PC-3 (cell line): ENCODE results near the gene ENTHD1. TPM values are rescaled to one million over a fixed set of nuclear protein-coding genes. Genes with fewer than 3 reads are reported as not detected.
A peak's percentile ranks its signal among the peaks of the same experiment; 100 is the strongest.

ENCODE experiments used
- ATAC-seq: fragments of 200-7000 bp; cut with Tn5 transposase; 2 replicates; pipeline ENCODE4 v1.9.1; 2020; ENCODE audit warnings: mild to moderate bottlenecking, moderate library complexity
- Bru-seq: library from RNA; stranded (reverse); fragments of 400-500 nt; gene quantifications from one replicate; lab custom pipeline; 2021; lab: Mats Ljungman, UMichigan
- BruChase-seq, 2 experiments: library from RNA; stranded (reverse); fragments of 400-500 nt; gene quantifications; one replicate each; lab custom pipeline; 2021; lab: Mats Ljungman, UMichigan
- BruUV-seq: library from RNA; stranded (reverse); fragments of 400-500 nt; replicated peaks from 2 replicates; lab custom pipeline; 2021; lab: Mats Ljungman, UMichigan
- CTCF ChIA-PET: fragments of 300-600 bp; sonication (Branson Sonifier 250); formaldehyde crosslinking; loops from one replicate; lab custom pipeline; 2022; ENCODE audit warnings: antibody characterized with exemption; lab: Charles Lee
- POLR2A ChIA-PET: fragments of 300-600 bp; sonication (Branson Sonifier 250); formaldehyde crosslinking; loops from one replicate; lab custom pipeline; 2022; ENCODE audit warnings: antibody characterized with exemption; ENCODE audit not compliant: unreplicated experiment; lab: Charles Lee
- DNase-seq: peaks from one replicate; pipeline ENCODE4 v3.0.0-alpha.2; 2015
- H2AFZ ChIP-seq: fragments of 300-600 bp; sonication (generic); 2 replicates; pipeline ENCODE4 v1.6.0; 2016; ENCODE audit warnings: antibody characterized with exemption, low read length
- H3F3A ChIP-seq: fragments of 300-600 bp; sonication (generic); one replicate; pipeline ENCODE4 v1.6.0; 2017; ENCODE audit warnings: antibody characterized with exemption, low read length, control low read depth, mild to moderate bottlenecking; ENCODE audit not compliant: unreplicated experiment
- H3K27ac ChIP-seq: fragments of 300-600 bp; sonication (generic); 2 replicates; pipeline ENCODE4 v1.5.1; 2016; ENCODE audit warnings: mild to moderate bottlenecking, low read length
- H3K27me3 ChIP-seq: fragments of 300-600 bp; sonication (generic); 2 replicates; pipeline ENCODE4 v1.6.1; 2016; ENCODE audit warnings: low read length, mixed read lengths
- H3K36me3 ChIP-seq: fragments of 300-600 bp; sonication (generic); 2 replicates; pipeline ENCODE4 v1.6.1; 2016; ENCODE audit warnings: low read depth, mixed run types, low read length, mixed read lengths
- H3K4me1 ChIP-seq: fragments of 300-600 bp; sonication (generic); 2 replicates; pipeline ENCODE4 v1.5.1; 2016; ENCODE audit warnings: low read length; ENCODE audit not compliant: insufficient read depth
- H3K4me2 ChIP-seq: fragments of 300-600 bp; sonication (generic); 2 replicates; pipeline ENCODE4 v1.6.0; 2016; ENCODE audit warnings: low read length
- H3K4me3 ChIP-seq: fragments of 300-600 bp; sonication (generic); 2 replicates; pipeline ENCODE4 v1.5.1; 2016; ENCODE audit warnings: mild to moderate bottlenecking, low read length, mixed read lengths
- H3K79me2 ChIP-seq: fragments of 300-600 bp; sonication (generic); 2 replicates; pipeline ENCODE4 v1.6.1; 2017; ENCODE audit warnings: low read length, mixed read lengths
- H3K9ac ChIP-seq: fragments of 300-600 bp; sonication (generic); 2 replicates; pipeline ENCODE4 v1.6.0; 2016; ENCODE audit warnings: mild to moderate bottlenecking, low read length
- H3K9me2 ChIP-seq: fragments of 300-600 bp; sonication (generic); replicated peaks from 2 replicates; pipeline ENCODE4 v1.6.1; 2016; ENCODE audit warnings: mixed run types, low read length, mixed read lengths
- H3K9me3 ChIP-seq: fragments of 300-600 bp; sonication (generic); 2 replicates; pipeline ENCODE4 v1.6.1; 2016; ENCODE audit warnings: low read length, mixed read lengths
- H4K20me1 ChIP-seq: fragments of 300-600 bp; sonication (generic); 2 replicates; pipeline ENCODE4 v1.6.1; 2016; ENCODE audit warnings: low read length, mixed read lengths
- CTCF ChIP-seq: fragments of 300-600 bp; sonication (generic); conservative IDR thresholded peaks from 2 replicates; pipeline ENCODE4 v1.5.1; 2017; ENCODE audit warnings: antibody characterized with exemption, low read depth, mild to moderate bottlenecking, low read length
- EZH2 ChIP-seq: fragments of 300-600 bp; sonication (generic); IDR thresholded peaks from one replicate; pipeline ENCODE4 v1.6.1; 2017; ENCODE audit warnings: antibody characterized with exemption, mild to moderate bottlenecking, low read length; ENCODE audit not compliant: unreplicated experiment
- EZH2phosphoT487 ChIP-seq: fragments of 300-600 bp; sonication (generic); IDR thresholded peaks from 2 replicates; pipeline ENCODE4 v1.6.1; 2018; ENCODE audit warnings: mild to moderate bottlenecking, antibody characterized with exemption, low read length, borderline replicate concordance
- intact Hi-C: fragments of 100-400 bp; cut with micrococcal nuclease; formaldehyde crosslinking; loops from 2 replicates; pipeline ENCODE4 v1.9.0; 2023
- long read RNA-seq: library from polyadenylated mRNA; unstranded; transcript quantifications from one replicate; pipeline ENCODE4 v2.0.0, GENCODE V29; 2021; ENCODE audit not compliant: unreplicated experiment
- total RNA-seq: library from RNA; depleted of rRNA; stranded (reverse); fragments of >200 nt; gene quantifications from 2 replicates; pipeline ENCODE4 v1.2.3, GENCODE V29; 2014; rRNA removed

Gene ENTHD1
- total RNA-seq (not detected in 2 replicates), Bru-seq, nascent RNA (not detected), BruChase-seq, experiment 1, labeled RNA remaining after a 6-hour chase (percentile 2 among the genes with signal in this experiment), BruChase-seq, experiment 2, labeled RNA remaining after a 2-hour chase (percentile 1 among the genes with signal in this experiment)
- long read RNA-seq: 0 reads

GRCh38 chr22:39893526-39893925 is at the start of gene ENTHD1:
Gene ENTHD1 (minus strand): TSS chr22:39893760. CDS start chr22:39887748, 6,012 bp downstream.
- no peak within 1 kb of the TSS for H2AFZ ChIP-seq
- POLR2A ChIA-PET: no interaction called here
- no peaks in the 10 kb centered on the region for H3F3A ChIP-seq
- H3K27ac ChIP-seq: no peak within 1 kb of the TSS
- H3K27me3 ChIP-seq: peaks cover 29% of the 10 kb centered on the region
- no peaks in the 10 kb centered on the region for H4K20me1 ChIP-seq
- H3K9me2 ChIP-seq: no peaks in the 10 kb centered on the region
- H3K79me2 ChIP-seq: no peaks in the 10 kb centered on the region
- intact Hi-C loops: no loop called here
- no peaks in the 10 kb centered on the region for H3K4me1 ChIP-seq
- CTCF ChIA-PET: no interaction called here
- H3K9ac ChIP-seq: no peak within 1 kb of the TSS
- H3K9me3 ChIP-seq: no peaks in the 10 kb centered on the region
- H3K4me3 ChIP-seq: no peak within 1 kb of the TSS
- H3K4me2 ChIP-seq: no peak within 1 kb of the TSS
- DNase-seq (no peak), ATAC-seq (no peak)
- no peaks in the 10 kb centered on the region for H3K36me3 ChIP-seq
- BruUV-seq: no TSS peak
- TF ChIP-seq EZH2phosphoT487 (no peak), CTCF (no peak), EZH2 (no peak)

DNA sequence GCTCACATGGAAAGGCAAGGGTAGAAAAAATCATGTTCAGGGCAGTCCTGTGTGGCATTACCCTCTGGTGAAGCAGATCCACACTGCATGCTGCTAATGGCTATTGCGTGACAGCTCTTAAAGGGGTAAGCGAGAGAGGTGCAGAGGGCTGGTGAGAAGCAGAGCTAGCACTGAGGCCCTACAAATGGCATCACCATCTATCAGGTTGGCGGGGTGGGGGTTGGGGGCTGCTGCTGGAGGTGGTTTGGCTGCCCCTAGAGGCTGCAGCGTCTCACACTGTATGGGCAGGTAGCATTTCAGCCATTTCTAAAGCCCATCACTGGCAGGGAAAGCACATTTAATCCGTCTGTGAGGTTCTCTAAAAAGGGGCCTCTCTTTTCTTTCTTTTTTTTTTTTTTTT is 49.8 kb upstream of the ENTHD1 start:
- BruUV-seq: no TSS peak
- POLR2A ChIA-PET: no interaction called here
- H3K9me3 ChIP-seq: no peaks in the 10 kb centered on the region

More for the DNA sequence above, 49.8 kb upstream of the ENTHD1 start:
- H4K20me1 ChIP-seq: no peaks in the 10 kb centered on the region
- ATAC-seq (no peak), DNase-seq (peak; percentile 6)
- CTCF ChIA-PET: no interaction called here
- H2AFZ ChIP-seq: no peak overlapping the region
- no peaks in the 10 kb centered on the region for H3K9me2 ChIP-seq
- no peak overlapping the region for H3K27ac ChIP-seq
- H3K27me3 ChIP-seq: peaks cover 4% of the 10 kb centered on the region; the same call in 1 of the 2 replicates
- no peak overlapping the region for H3K4me3 ChIP-seq
- H3K9ac ChIP-seq: no peak overlapping the region
- intact Hi-C loops: no loop called here
- no peaks in the 10 kb centered on the region for H3F3A ChIP-seq
- H3K4me2 ChIP-seq: no peak overlapping the region
- no peaks in the 10 kb centered on the region for H3K79me2 ChIP-seq
- H3K4me1 ChIP-seq: no peaks in the 10 kb centered on the region
- no peaks in the 10 kb centered on the region for H3K36me3 ChIP-seq
- no peak for TF ChIP-seq EZH2phosphoT487
- TF ChIP-seq CTCF: peak; percentile 31; the same call in 1 of the 2 replicates
